NCI-H146 treated with DMSO at 0.1 percent for 48 hours (cell line): ENCODE data around the gene LRRC37B.
"Not testable (repeated sequence)": the region's sequence is repeated elsewhere in the genome, so short reads cannot be mapped to it uniquely, and the experiment has no call there.

Experiments
- DNase-seq: peaks from one replicate; lab custom pipeline; 2025; ENCODE audit not compliant: unreplicated experiment; lab: John Stamatoyannopoulos, UW

The LRRC37B gene

GRCh38 chr17:32084942-32085829 is 78.0 kb downstream of the LRRC37B start:
- DNase-seq: not testable (repeated sequence)

GRCh38 chr17:32086833-32087232 is 79.7 kb downstream of the LRRC37B start:
- DNase-seq: not testable (repeated sequence)

- DNase-seq: not testable (repeated sequence)
Measured at GRCh38 chr17:32092062-32092461, 84.9 kb downstream of the LRRC37B start.

GRCh38 chr17:32099686-32100085 is 92.5 kb downstream of the LRRC37B start:
- DNase-seq: no peak

- DNase-seq: not testable (repeated sequence)
Measured at GRCh38 chr17:32100323-32100722, 93.1 kb downstream of the LRRC37B start.

- peak; percentile 61 for DNase-seq
Measured at GRCh38 chr17:32100971-32101631, 93.9 kb downstream of the LRRC37B start.

- DNase-seq: no peak
Measured at GRCh38 chr17:32102172-32102571, 95.0 kb downstream of the LRRC37B start.

GRCh38 chr17:32102646-32103186 is 95.5 kb downstream of the LRRC37B start:
- DNase-seq: no peak
